GM12801 (cell line): ENCODE results near the gene IL17RB.

ENCODE experiments used
- CTCF ChIP-seq: IDR thresholded peaks from one replicate; pipeline ENCODE4 v1.5.1; 2011; ENCODE audit warnings: control low read depth; ENCODE audit not compliant: insufficient read length; ENCODE audit errors: extremely low read depth

IL17RB gene

DNA sequence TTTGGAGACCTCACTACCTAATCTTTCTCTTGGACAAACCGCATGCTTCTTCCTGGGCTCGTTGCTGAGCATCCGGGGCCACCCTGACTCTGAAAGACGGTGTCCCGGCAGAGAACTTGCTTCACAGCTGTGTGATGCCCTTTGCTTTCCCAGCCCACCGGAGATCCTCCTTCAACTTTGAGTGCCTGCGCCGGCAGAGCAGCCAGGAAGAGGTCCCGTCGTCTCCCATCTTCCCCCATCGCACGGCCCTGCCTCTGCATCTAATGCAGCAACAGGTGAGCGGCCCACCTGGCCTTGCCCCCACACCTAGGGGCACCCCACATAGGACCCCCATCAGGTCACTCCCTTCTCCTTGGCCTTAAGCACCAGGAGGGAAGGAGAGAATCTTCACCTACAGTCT is 37.9 kb upstream of the IL17RB start:
- TF ChIP-seq CTCF = no peak

DNA sequence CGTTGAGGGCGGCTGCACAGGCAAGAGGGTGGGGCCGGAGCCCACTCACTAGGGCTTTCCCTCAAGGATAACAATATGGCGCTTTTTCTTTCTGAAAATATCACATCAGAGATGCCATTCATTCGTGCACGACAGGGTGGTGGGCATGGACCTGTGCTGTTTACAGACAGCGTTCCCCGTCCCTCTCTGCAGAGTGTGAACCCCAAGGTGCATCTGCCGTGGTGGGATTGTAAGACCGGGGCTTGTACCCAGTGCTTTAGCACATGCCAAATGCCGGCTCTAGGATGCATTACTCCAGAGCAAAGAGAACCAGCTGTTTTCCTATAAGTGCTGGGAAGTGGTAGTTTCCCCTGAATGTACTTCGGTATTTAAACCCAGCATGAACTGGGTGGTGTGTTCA is 37.1 kb upstream of the IL17RB start:
- no peak for TF ChIP-seq CTCF

DNA sequence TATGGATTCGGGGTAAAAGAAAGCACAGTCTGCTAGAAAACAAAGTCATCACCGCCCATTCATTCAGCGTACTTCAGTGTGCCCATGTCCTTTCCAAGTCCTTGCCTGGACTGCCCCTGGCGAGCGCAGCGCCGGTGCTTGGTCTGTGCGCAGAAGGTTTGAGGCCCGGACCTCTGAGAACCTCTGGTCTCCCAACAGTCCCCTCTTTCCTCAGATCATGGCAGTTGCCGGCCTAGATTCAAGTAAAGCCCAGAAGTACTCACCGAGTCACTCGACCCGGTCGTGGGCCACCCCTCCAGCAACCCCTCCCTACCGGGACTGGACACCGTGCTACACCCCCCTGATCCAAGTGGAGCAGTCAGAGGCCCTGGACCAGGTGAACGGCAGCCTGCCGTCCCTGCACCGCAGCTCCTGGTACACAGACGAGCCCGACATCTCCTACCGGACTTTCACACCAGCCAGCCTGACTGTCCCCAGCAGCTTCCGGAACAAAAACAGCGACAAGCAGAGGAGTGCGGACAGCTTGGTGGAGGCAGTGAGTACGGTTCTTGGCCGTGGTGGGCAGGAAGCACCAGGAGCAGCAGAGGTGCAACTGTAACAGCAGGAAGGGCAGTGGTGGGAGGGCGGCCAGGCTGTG is 36.5 kb upstream of the IL17RB start:
- no peak for TF ChIP-seq CTCF

DNA sequence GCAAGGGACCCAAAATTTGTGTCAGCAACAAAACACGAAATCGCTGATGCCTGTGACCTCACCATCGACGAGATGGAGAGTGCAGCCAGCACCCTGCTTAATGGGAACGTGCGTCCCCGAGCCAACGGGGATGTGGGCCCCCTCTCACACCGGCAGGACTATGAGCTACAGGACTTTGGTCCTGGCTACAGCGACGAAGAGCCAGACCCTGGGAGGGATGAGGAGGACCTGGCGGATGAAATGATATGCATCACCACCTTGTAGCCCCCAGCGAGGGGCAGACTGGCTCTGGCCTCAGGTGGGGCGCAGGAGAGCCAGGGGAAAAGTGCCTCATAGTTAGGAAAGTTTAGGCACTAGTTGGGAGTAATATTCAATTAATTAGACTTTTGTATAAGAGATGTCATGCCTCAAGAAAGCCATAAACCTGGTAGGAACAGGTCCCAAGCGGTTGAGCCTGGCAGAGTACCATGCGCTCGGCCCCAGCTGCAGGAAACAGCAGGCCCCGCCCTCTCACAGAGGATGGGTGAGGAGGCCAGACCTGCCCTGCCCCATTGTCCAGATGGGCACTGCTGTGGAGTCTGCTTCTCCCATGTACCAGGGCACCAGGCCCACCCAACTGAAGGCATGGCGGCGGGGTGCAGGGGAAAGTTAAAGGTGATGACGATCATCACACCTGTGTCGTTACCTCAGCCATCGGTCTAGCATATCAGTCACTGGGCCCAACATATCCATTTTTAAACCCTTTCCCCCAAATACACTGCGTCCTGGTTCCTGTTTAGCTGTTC is 35.0 kb upstream of the IL17RB start:
- no peak for TF ChIP-seq CTCF

- TF ChIP-seq CTCF = no peak
These were observed 33.9 kb upstream of the IL17RB start for GRCh38 chr3:53812434-53812833.

GRCh38 chr3:53813229-53813628 is 33.1 kb upstream of the IL17RB start:
- TF ChIP-seq CTCF = no peak

GRCh38 chr3:53813876-53814275 is 32.5 kb upstream of the IL17RB start:
- TF ChIP-seq CTCF = no peak
